GM10847 (cell line): Measurements from ENCODE around the gene RPS21.

Experiments used
- POLR2A ChIP-seq: IDR thresholded peaks from 2 replicates; pipeline ENCODE4 v1.6.1; 2011; ENCODE audit not compliant: insufficient read length; ENCODE audit errors: extremely low read depth

Gene RPS21

DNA sequence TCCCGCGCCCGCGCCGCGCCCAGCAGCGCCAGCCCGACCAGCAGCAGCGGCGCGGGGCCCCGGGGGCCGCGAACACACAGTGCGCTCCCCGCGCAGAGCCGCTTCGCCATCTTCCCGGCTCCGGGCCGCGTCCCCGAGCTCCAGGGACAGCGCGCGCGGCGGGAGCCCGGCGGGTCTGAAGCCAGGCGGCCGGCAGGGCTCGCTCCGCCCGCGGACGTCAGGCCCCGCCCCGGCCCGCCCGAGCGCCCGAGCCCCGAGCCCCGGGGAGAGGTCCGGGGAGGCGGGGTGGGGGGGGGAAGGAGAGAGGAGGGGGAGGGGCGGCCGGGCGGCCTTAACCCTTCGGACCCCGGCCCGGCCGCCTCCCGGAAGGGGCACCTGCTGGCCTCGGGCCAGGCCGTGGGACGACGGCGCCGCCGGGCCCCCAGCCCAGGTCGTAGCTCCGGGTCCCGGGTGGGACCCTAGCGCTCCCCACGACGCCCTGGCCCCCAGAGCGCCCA, 19.7 kb upstream of the RPS21 start, which contains the start of gene LAMA5:
LAMA5 (minus strand) TSS at position 177 of the 497 bp plus-strand sequence; CDS start at position 110, 67 bp downstream.
- TF ChIP-seq POLR2A = no peak

DNA sequence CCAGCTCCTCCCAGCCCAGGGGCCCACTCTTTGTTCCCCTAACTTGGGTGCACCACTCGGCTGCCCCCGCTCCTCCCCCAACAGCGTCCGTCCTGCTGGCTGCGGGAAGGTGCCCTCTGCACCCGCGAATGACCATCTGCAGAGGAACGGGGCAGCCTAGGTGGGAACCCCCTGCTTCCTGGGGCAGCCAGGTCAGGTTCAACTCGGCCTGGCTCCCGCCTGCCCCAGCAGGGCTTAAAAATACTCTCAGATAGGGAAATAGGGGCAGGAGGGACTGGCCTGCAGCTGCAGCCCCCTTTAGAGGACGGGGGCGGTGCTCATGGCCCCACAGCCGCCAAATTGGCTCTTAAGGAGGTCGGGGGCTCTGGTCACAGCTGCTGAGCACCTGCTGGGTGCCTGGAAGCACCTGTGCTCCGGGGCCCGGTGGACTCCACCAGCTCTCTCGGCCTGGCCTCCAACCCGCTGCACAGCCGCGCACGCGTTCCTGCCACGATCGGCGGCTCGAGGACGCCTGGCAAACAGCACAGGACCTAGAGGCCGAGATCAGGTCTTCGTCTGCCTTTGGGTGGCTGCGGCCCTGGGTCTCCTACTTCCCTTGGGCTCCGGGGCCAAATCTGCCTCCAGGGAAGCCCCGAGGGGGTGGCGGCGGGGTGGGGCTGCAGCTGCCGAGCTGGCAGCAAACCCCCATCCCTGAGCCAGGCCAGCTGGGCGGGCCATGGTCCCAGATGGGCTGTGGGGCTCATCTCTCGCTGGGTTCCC, 19.1 kb upstream of the RPS21 start:
- no peak for TF ChIP-seq POLR2A

DNA sequence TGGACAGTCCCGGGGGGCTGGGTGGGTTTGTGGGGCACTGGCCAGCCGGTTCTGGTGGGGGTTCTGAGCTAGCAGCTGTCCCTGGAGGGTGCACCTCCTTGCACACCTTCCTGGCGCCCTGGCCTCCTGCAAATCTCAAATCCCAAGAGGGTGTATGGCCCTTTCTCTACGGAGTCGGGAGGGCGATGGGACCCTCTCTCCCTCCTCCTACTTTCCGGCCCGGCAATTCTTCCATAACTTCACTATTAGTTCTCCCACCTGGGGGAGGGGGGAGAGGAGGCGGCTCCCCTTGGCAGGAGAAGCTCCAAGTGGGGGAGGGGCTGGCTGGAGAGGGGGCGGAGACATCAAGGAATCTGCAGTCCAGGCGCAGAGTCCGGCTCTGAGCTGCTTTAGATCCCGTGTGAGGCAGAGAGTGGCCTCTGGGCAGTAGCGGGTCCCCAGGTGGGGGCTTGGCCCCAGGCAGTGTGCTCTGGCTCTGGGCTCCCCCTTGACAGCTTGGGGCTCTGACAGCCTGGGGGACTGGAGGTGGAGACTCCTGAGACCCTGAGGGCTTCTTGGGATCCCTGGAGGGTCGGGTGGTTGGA, 18.4 kb upstream of the RPS21 start:
- no peak for TF ChIP-seq POLR2A

DNA sequence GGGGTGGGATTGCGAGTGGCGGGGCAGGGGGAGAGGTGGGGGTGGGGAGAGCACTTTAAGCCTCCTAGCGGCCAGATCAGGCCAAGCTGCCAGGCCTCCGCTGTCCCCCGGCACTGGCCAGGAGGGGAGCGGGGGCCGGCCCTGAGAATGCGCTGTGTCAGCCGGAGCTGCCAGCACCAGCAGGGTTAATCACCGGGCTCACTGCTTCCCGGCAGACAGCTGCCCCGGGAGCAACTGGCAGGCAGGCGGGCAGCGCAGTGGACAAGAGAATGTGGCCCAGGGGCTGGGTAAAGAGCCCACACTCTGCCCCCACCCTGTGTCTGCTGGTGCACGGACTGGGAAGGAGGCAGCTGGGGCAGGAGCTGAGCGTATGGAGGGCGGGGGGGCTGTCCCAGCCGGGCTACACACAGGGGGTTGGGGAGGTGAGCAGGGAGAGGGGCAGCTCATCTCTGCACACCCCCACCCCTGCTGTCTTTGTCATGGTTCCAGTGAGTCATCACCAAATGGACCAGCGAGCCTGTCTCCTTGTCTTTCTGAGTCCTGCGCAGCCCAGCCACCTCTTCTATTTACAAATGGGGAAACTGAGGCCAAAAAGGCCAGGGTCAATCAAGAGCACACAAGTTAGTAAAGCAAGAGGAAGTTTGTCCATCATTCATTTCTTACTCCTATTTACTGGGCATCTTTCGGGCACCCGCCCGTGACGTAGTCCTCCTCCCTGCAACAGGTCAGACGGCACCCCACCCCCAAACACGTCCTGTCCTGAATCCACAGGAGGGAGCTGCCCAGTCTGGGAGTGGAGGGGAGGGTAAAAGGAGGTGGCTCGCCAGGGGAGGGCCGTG, 17.7 kb upstream of the RPS21 start:
- no peak for TF ChIP-seq POLR2A

DNA sequence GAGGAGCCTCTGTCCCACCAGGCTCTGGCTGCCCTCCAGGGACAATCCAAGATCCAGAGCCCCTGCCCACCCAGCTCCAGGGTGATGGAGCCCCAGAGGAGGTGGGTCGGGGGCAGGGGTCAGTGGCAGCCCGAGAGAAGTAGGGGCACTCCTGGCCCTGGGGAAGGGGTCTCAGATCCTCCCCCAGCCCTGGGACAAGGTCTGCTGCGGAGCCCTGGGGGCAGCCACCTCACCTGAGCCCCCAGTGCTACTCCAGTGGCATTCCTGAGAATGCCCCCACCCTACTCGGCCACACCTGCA, 17.1 kb upstream of the RPS21 start:
- TF ChIP-seq POLR2A = no peak

DNA sequence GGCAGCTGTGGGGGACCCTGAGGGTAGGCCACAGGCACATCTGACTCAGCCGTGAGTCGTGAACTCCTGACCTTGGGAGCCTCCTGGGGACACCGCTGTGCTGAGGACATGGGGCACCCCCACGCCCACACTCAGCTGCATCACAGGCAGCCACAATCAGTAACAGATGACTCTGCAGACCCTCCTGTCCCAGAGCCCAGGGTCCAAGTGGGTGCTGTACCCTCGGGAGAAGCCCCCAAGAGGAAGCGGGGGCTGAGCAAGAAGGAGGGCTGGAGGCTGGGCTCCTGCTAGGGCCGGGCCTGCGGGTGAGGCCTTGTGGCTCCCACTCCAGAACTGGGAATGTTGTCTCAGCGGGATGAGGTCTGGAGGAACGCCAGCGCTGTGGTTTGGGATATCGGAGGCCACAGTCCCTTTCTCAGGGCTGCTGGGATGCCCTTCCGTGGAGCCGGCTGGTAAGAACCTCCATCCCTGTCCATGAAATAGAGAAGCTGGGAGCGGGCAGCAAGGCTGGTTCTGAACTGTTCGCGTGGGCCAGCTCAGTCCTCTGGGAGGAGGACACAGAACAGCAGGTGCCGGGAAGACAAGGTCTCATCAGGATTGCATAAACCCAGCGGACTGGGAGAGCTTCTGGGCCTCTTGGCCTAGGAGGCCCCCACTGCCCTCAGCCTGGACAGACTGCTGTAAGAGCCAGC, 16.6 kb upstream of the RPS21 start:
- no peak for TF ChIP-seq POLR2A

DNA sequence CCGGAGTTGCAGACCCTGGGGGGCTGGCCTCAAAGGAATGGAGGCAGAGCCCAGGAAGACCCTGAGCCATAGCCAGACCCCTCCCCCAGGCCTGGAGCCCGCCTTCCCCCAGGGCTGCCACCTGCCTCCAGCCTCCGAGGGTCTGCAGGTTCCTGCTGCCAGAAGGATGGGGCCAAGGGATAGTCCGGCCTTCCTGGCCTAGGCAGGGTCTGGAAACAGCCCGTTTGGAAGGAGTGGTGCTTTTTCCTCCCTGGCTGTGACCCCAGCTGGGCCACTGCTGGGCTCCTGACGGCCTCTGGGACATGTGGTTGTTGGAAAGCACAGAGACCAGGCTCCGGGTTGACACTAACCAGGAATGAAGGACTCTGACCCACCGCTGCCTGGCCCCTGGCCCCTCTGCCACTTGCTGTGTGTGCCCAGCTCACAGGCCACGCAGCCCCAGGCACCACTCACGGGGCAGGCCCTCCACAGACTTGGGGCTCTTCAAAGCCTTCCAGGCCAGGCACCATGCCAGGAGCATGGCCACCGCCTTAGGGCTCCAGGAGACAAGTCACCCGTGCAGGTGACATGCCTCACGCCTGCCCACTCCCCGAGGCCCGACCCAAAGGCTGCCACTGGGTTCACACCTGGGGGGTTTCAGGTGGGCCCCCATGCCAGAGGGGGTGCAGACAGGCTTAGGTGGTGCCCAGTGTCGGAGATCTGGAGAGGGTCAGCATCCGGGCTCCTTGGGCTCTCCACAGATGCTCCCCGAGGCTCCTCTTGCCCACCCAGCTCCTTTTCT, 15.9 kb upstream of the RPS21 start:
- TF ChIP-seq POLR2A = no peak

DNA sequence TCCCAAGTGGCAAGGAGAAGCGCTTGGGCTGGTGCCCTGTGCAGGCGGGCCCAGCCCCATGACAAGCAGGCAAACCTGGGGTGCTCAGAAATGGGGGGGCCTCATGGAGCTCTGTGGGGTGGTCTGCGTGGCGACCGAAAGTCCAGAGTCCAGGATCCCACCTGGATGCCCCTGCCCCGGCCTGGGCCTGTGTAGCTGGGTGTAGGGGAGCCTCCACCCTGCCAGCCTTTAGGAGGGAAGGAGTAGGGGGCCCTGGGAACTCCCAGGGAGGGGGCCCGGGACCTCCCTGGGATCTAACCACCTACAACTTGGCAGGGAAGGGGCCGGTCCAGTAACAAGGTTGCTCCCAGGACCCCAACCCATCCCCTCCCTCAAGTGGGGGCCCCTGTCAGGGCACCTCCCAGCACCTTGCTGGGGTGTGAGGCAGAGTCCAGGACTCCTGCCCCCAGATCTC, 15.3 kb upstream of the RPS21 start:
- TF ChIP-seq POLR2A = no peak

DNA sequence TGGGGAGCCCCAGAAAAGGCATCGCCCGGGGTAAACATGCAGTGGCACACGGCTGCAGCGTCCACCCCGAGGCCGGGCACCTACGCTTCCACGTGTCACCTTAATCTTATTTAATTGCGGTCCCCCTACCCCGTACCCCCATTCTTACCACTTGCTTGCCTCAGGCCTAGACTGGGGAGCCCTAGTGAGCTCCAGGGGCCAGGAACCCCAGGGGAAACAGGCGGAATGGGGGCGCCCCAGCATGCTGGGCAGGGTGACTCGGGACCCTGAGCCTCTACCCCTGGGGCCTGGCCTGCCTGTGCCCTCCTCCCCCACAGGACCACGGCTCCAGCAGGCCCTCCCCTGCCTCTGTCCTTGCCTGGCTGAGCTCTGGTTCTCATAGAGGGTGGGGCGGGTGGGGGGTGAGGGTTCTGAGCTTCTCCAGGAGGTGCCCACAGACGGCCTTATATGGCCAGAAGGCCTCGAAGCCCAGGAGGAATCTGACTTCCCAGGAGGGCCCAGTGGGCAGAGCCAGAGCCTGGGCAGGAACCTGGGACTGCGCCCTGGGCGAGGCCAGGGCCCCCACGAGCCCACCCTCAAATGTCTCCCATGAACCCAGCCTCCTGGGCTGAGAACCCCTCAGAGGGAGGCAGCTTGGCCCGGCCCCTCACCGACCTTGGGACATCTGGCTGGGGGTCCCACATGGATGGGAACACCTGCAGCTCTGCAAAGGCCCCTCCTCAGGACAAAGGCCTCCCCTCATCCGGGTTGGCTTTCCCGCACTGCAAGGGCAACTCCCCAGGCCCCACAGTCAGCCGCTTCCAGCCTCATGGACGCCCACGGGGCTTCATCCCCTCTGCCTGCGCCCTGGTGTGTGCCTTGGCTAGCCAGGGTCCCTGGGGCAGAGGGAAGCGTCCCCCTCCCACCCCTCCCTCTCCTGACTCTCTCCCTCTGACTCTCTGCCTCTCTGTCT, 14.6 kb upstream of the RPS21 start:
- TF ChIP-seq POLR2A = no peak

DNA sequence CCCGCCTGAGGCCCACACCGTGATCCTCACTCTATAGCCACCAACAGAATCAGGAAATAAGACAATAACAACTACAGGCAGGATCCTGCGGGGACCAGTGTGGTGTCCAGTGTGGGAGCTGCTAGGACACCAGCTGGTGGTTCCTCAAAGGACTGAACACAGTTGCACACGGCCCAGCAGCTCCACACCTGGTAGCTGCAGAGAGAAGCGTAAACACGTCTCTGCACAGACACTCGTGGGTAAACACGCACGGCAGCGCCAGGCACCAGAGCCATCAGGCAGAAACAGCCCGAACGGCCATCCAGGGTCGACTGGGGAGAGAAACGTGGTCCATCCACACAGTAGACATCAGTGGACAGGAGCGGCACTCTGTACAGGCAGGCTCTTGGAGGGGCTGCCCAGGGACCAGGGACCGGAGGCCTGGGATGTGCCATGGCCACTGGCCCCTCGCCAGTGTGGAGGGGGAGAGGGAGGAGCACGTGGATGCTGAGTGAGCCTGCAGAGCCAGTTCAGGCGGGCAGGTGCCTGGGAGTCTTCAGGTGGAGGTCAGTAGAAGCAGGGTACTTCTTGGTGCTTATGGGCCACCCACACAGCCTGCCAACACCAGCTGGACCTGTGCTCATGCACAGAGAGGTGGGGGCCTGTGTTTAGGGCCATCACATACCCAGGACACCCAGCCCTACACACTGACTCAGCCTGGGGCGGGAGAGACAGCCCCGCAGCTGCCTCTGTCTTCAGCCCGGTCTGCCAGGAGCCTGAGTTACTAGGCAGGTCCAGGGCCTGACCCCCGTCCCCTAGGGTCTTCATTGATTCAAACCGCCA, 12.4 kb upstream of the RPS21 start:
- TF ChIP-seq POLR2A = no peak

DNA sequence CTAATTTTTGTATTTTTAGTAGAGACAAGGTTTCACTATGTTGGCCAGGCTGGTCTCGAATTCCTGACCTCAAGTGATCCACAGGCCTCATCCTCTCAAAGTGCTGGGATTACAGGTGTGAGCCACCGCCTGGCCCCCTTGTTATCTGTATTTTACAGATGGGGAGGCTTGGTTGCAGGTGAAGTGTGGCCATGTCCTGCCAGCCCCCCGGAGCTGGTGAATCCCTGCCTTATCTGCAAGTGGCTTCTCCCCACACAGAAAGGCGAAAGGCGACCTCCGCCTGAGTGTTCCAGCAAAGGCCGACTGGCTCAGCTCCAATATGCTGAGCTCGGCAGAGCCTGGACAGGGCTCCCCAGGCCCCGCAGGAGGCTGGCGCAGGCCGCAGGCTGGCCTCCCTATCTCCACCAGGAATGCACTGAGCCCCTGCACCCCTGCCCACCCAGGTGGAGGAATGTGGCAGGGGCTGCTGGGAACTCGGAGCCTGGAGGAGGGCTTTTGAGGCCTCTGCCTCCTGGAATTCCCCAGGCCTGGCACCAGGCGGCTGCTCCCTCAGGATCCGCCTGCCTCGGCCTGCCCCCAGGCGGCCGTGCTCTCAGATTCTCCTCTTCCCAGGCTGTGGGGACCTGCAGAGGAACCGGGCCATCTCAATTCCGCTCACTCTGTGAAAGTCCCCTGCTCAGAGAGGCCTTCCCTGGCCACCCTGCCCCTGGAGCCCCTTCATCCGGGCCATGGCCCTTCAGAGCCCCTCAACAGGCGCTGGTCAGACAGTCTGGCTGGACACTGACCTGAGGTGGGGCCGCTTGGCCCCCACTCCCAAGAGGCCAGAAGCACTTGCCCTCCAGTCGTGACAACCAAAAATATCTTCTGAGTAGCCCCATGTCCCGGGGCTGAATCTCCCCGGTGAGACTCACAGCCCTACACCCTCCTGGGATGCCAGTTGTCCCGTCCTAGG, 10.5 kb upstream of the RPS21 start:
- TF ChIP-seq POLR2A = no peak
